Neutrophil (primary cell): ENCODE data around the gene TBC1D19.

ENCODE experiments used
- H3K27ac ChIP-seq: fragments of 200-600 bp; sonication (generic); 2 replicates; pipeline ENCODE4 v1.5.1; 2016; ENCODE audit warnings: mild to moderate bottlenecking, moderate library complexity
- H3K27me3 ChIP-seq: fragments of 200-600 bp; sonication (generic); 2 replicates; pipeline ENCODE4 v1.6.0; 2016; ENCODE audit warnings: mild to moderate bottlenecking
- H3K36me3 ChIP-seq: fragments of 200-600 bp; sonication (generic); 2 replicates; pipeline ENCODE4 v1.5.1; 2017
- H3K4me1 ChIP-seq, 2 experiments: fragments of 200-600 bp in 1 of 2; sonication (generic) in 1 of 2; 1 replicate in 1 of 2; 2 replicates in 1 of 2; pipeline versions ENCODE4 v1.5.1 to v1.6.1; 2013 to 2016; ENCODE audit warnings: low read depth in 1 of 2, low read length in 1 of 2, mild to moderate bottlenecking in 1 of 2, moderate library complexity in 1 of 2; ENCODE audit not compliant: control insufficient read depth in 1 of 2, insufficient read depth in 1 of 2
- H3K4me3 ChIP-seq, 2 experiments: fragments of 200-600 bp in 1 of 2; sonication (generic) in 1 of 2; 1 replicate in 1 of 2; 2 replicates in 1 of 2; pipeline ENCODE4 v1.5.1; 2013 to 2016; ENCODE audit warnings: low read depth in 1 of 2, low read length in 1 of 2, mild to moderate bottlenecking in 1 of 2, moderate library complexity in 1 of 2
- H3K9me3 ChIP-seq: fragments of 200-600 bp; sonication (generic); 2 replicates; pipeline ENCODE4 v1.5.1; 2016
- TF ChIP-seq, protein P1 (sequence below): fragments of 200-600 bp; sonication (generic); IDR thresholded peaks from 2 replicates; pipeline ENCODE4 v1.5.1; 2016; ENCODE audit warnings: antibody characterized with exemption

Gene TBC1D19

DNA sequence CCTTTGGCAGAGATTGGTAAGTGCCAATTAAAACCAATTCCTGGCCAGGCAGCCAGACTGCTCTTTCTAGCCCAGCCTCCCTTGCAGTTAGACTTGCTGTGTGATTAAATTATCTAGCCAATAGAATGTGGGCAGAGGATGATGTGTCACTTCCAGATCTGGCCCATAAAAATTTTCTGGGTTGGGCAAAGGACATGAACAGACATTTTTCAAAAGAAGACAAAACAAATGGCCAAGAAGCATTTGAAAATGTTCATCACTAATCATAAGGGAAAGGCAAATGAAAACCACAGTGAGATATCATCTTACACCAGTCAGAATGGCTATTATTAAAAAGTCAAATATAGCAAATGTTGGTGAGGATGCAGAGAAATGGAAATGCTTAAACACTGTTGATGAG, 205.3 kb downstream of the TBC1D19 start:
- Histone ChIP-seq H3K4me3 (no peak overlapping the region), H3K27me3 (no peaks in the 10 kb centered on the region), H3K27ac (no peak overlapping the region), H3K4me1 (peaks cover 15 to 40% of the 10 kb centered on the region in 2 experiments), H3K36me3 (no peaks in the 10 kb centered on the region), H3K9me3 (no peaks in the 10 kb centered on the region)
- TF ChIP-seq, protein P1, sequence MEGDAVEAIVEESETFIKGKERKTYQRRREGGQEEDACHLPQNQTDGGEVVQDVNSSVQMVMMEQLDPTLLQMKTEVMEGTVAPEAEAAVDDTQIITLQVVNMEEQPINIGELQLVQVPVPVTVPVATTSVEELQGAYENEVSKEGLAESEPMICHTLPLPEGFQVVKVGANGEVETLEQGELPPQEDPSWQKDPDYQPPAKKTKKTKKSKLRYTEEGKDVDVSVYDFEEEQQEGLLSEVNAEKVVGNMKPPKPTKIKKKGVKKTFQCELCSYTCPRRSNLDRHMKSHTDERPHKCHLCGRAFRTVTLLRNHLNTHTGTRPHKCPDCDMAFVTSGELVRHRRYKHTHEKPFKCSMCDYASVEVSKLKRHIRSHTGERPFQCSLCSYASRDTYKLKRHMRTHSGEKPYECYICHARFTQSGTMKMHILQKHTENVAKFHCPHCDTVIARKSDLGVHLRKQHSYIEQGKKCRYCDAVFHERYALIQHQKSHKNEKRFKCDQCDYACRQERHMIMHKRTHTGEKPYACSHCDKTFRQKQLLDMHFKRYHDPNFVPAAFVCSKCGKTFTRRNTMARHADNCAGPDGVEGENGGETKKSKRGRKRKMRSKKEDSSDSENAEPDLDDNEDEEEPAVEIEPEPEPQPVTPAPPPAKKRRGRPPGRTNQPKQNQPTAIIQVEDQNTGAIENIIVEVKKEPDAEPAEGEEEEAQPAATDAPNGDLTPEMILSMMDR: no peak

DNA sequence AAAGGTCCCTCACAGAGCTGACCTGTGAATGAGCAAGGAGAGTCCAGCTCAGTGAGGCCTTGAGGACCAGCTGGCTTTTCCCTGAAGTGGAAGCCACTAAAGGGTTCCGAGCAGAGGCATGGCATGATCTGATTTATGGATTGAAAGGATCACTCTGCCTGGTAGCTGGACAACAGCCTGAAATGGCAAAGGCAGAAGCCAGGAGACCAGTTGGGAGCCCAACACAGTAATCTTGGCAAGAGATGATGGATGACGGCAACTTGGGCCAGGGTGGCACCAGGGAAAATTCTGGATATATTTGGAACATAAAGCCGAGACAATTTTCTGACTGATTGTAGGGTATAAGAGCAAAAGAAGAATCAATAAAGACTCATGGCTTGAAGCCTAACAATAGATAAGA, 207.5 kb downstream of the TBC1D19 start:
- H3K4me3 ChIP-seq: no peak overlapping the region
- no peaks in the 10 kb centered on the region for H3K36me3 ChIP-seq
- peaks cover 15 to 27% of the 10 kb centered on the region in 2 experiments for H3K4me1 ChIP-seq
- H3K27ac ChIP-seq: no peak overlapping the region
- TF ChIP-seq, protein P1: no peak
- no peaks in the 10 kb centered on the region for H3K27me3 ChIP-seq
- H3K9me3 ChIP-seq: no peaks in the 10 kb centered on the region

GRCh38 chr4:26792639-26793038, 208.8 kb downstream of the TBC1D19 start:
- no peaks in the 10 kb centered on the region for H3K36me3 ChIP-seq
- H3K27me3 ChIP-seq: no peaks in the 10 kb centered on the region
- no peaks in the 10 kb centered on the region for H3K9me3 ChIP-seq
- H3K4me3 ChIP-seq: no peak overlapping the region
- TF ChIP-seq, protein P1: no peak
- no peak overlapping the region for H3K27ac ChIP-seq
- H3K4me1 ChIP-seq: peaks cover 5 to 15% of the 10 kb centered on the region in 2 experiments

- Histone ChIP-seq H3K27me3 (no peaks in the 10 kb centered on the region), H3K27ac (no peak overlapping the region), H3K4me3 (no peak overlapping the region), H3K4me1 (peaks cover 0 to 4% of the 10 kb centered on the region in 2 experiments), H3K9me3 (no peaks in the 10 kb centered on the region), H3K36me3 (no peaks in the 10 kb centered on the region)
- TF ChIP-seq, protein P1: no peak
These were observed 209.9 kb downstream of the TBC1D19 start for GRCh38 chr4:26793735-26794134.

- TF ChIP-seq, protein P1: no peak
- H3K9me3 ChIP-seq: no peaks in the 10 kb centered on the region
- no peak overlapping the region for H3K27ac ChIP-seq
- no peaks in the 10 kb centered on the region for H3K36me3 ChIP-seq
- H3K4me1 ChIP-seq: peaks cover 0 to 4% of the 10 kb centered on the region in 2 experiments
- no peak overlapping the region for H3K4me3 ChIP-seq
- H3K27me3 ChIP-seq: no peaks in the 10 kb centered on the region
These were observed 212.2 kb downstream of the TBC1D19 start for GRCh38 chr4:26796081-26796480.

GRCh38 chr4:26802790-26803189, 218.9 kb downstream of the TBC1D19 start:
- Histone ChIP-seq H3K9me3 (no peaks in the 10 kb centered on the region), H3K27me3 (no peaks in the 10 kb centered on the region), H3K4me1 (no peaks in the 10 kb centered on the region), H3K4me3 (no peak overlapping the region), H3K36me3 (no peaks in the 10 kb centered on the region), H3K27ac (no peak overlapping the region)
- TF ChIP-seq, protein P1: no peak
